ENCODE data around the gene UNC79.

Gene UNC79

GRCh38 chr14:93571275-93571674 is 140.5 kb downstream of the UNC79 start:
- DNase-seq (ENCODE audit: low read depth), result no peak
- no peak for TF ChIP-seq CTCF (conservative IDR thresholded peaks at IDR 0.05; ENCODE audit: low read depth, low read length)
- H3K4me3 ChIP-seq (ENCODE audit: low read depth, low read length), result no peak overlapping the region

- DNase-seq (ENCODE audit: low read depth), result no peak
- H3K4me3 ChIP-seq (ENCODE audit: low read depth, low read length), result no peak overlapping the region
- no peak for TF ChIP-seq CTCF (conservative IDR thresholded peaks at IDR 0.05; ENCODE audit: low read depth, low read length)
Measured at GRCh38 chr14:93579178-93579577, 148.4 kb downstream of the UNC79 start.

- no peak for DNase-seq (ENCODE audit: low read depth)
- no peak for TF ChIP-seq CTCF (conservative IDR thresholded peaks at IDR 0.05; ENCODE audit: low read depth, low read length)
- H3K4me3 ChIP-seq (ENCODE audit: low read depth, low read length), result no peak overlapping the region
Measured at GRCh38 chr14:93582516-93582915, 151.8 kb downstream of the UNC79 start.

DNA sequence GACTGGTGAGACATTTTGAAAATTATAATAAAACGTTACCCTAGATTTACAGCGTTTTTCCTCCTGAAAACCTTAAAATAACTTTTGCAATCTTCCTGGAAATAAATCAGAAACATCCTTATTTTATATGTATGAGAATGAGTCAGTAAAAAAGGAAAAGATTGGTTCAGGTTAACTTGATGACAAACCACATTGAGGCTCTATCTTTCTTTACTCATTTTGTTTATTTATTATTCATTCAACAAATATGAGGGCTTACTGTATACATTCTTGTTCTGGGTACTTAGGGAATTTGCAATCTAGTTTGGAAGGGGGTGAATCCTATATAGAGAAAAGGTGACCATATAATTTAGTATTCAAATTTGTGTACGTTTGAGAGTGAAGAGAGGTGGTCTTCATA is 156.6 kb downstream of the UNC79 start:
- no peak for DNase-seq (ENCODE audit: low read depth)
- TF ChIP-seq CTCF (conservative IDR thresholded peaks at IDR 0.05; ENCODE audit: low read depth, low read length), result no peak
- H3K4me3 ChIP-seq (ENCODE audit: low read depth, low read length), result no peak overlapping the region

GRCh38 chr14:93591506-93591905 is 160.8 kb downstream of the UNC79 start:
- TF ChIP-seq CTCF (conservative IDR thresholded peaks at IDR 0.05; ENCODE audit: low read depth, low read length), result no peak
- DNase-seq (ENCODE audit: low read depth), result no peak

GRCh38 chr14:93592786-93593185 is 162.0 kb downstream of the UNC79 start:
- no peak overlapping the region for H3K4me3 ChIP-seq (ENCODE audit: low read depth, low read length)
- no peak for DNase-seq (ENCODE audit: low read depth)
- no peak for TF ChIP-seq CTCF (conservative IDR thresholded peaks at IDR 0.05; ENCODE audit: low read depth, low read length)

More at GRCh38 chr14:93591506-93591905, 160.8 kb downstream of the UNC79 start:
- no peak overlapping the region for H3K4me3 ChIP-seq (ENCODE audit: low read depth, low read length)

DNA sequence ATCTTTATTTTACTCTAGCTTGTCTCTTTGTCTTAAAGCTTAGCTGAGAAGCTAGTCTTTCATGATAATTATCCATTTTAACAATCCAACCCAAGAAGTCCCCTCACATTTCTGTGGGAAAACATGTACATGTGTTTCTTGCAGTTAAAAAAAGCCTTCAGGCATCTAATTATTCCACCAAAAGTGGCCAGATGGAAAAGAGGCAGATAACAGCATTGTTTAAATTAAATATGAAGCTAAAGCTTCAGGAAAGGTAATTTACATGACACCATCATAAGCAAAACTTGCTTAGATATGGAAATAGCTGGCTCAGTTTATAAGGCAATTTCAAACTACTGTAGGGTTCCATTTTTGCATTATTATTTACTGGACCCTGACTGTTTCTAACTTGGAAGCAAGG is 175.4 kb downstream of the UNC79 start:
- no peak for TF ChIP-seq CTCF (conservative IDR thresholded peaks at IDR 0.05; ENCODE audit: low read depth, low read length)
- no peak overlapping the region for H3K4me3 ChIP-seq (ENCODE audit: low read depth, low read length)
- no peak for DNase-seq (ENCODE audit: low read depth)
